ENCODE data around the gene BPNT1. TPM values are rescaled to one million over a fixed set of nuclear protein-coding genes. Genes with fewer than 3 reads are reported as not detected.

Gene BPNT1
- total and polyA plus RNA-seq, 4 donors: 11.5 to 16.4 (median 12.6) TPM

- Histone ChIP-seq H3K9ac (ENCODE audit: low read depth in 1 of 2, low read length in 2 of 2) (no peak overlapping the region), H3K9me3 (ENCODE audit: control insufficient read depth in 4 of 4, low read length in 3 of 4) (no peaks in the 10 kb centered on the region), H3K4me3 (ENCODE audit: low read depth in 1 of 3, low read length in 3 of 3) (no peak overlapping the region), H3K4me1 (ENCODE audit: control insufficient read depth in 4 of 4, insufficient read depth in 4 of 4, low read length in 3 of 4) (no peaks in the 10 kb centered on the region), H3K27ac (ENCODE audit: low read depth in 1 of 2, low read length in 2 of 2) (no peak overlapping the region), H3K36me3 (ENCODE audit: control insufficient read depth in 4 of 4, insufficient read depth in 3 of 4, low read depth in 1 of 4, low read length in 3 of 4) (peaks cover 2 to 50% (median 34%) of the 10 kb centered on the region in 4 donors), H3K27me3 (ENCODE audit: control insufficient read depth in 4 of 4, insufficient read depth in 4 of 4, low read length in 3 of 4) (no peaks in the 10 kb centered on the region)
- DNase-seq (ENCODE audit: low spot score): no peak
- no peak for TF ChIP-seq ZBTB33 (IDR thresholded peaks at IDR 0.05)
- no peak for TF ChIP-seq RAD21 (IDR thresholded peaks at IDR 0.05)
- WGBS: 98% methylated on average over 6 of the region's 6 CpGs
These were observed 27.0 kb downstream of the BPNT1 start for GRCh38 chr1:220062629-220063028.

- 97% methylated on average over 3 of the region's 3 CpGs for WGBS
- Histone ChIP-seq H3K27me3 (ENCODE audit: control insufficient read depth in 4 of 4, insufficient read depth in 4 of 4, low read length in 3 of 4) (no peaks in the 10 kb centered on the region), H3K36me3 (ENCODE audit: control insufficient read depth in 4 of 4, insufficient read depth in 3 of 4, low read depth in 1 of 4, low read length in 3 of 4) (peaks cover 0 to 39% (median 26%) of the 10 kb centered on the region in 4 donors)
These were observed 28.7 kb downstream of the BPNT1 start for GRCh38 chr1:220060876-220061275.

GRCh38 chr1:220056374-220056773, 33.2 kb downstream of the BPNT1 start:
- H3K4me1 ChIP-seq (ENCODE audit: control insufficient read depth in 4 of 4, insufficient read depth in 4 of 4, low read length in 3 of 4): no peaks in the 10 kb centered on the region
- peaks cover 0 to 10% (median 6%) of the 10 kb centered on the region in 4 donors for H3K36me3 ChIP-seq (ENCODE audit: control insufficient read depth in 4 of 4, insufficient read depth in 3 of 4, low read depth in 1 of 4, low read length in 3 of 4)
- no peak for DNase-seq (ENCODE audit: low spot score)
- no peak overlapping the region for H3K27ac ChIP-seq (ENCODE audit: low read depth in 1 of 2, low read length in 2 of 2)
- TF ChIP-seq CTCF (IDR thresholded peaks at IDR 0.05; ENCODE audit: low read depth, low read length, missing input control) (no peak), RAD21 (IDR thresholded peaks at IDR 0.05) (no peak), HNF4A (conservative IDR thresholded peaks at IDR 0.05) (no peak), MAX (IDR thresholded peaks at IDR 0.05) (no peak), RXRA (IDR thresholded peaks at IDR 0.05) (no peak), JUND (IDR thresholded peaks at IDR 0.05) (no peak), YY1 (IDR thresholded peaks at IDR 0.05) (no peak), ATF3 (IDR thresholded peaks at IDR 0.05) (no peak), REST (IDR thresholded peaks at IDR 0.05) (no peak), NR2F2 (IDR thresholded peaks at IDR 0.05) (no peak), FOXA2 (IDR thresholded peaks at IDR 0.05) (no peak), HNF4G (IDR thresholded peaks at IDR 0.05) (no peak), EGR1 (IDR thresholded peaks at IDR 0.05; ENCODE audit: low read depth in 2 of 2) (no peak), TAF1 (conservative IDR thresholded peaks at IDR 0.05) (no peak), FOXA1 (IDR thresholded peaks at IDR 0.05) (no peak), ZBTB33 (IDR thresholded peaks at IDR 0.05) (no peak), GABPA (IDR thresholded peaks at IDR 0.05 in 1 of 2, conservative IDR thresholded peaks at IDR 0.05 in 1 of 2) (no peak)
- no peak overlapping the region for H3K9ac ChIP-seq (ENCODE audit: low read depth in 1 of 2, low read length in 2 of 2)
- H3K9me3 ChIP-seq (ENCODE audit: control insufficient read depth in 4 of 4, low read length in 3 of 4): no peaks in the 10 kb centered on the region
- WGBS: 99% methylated on average over 1 of the region's 1 CpG
- no peaks in the 10 kb centered on the region for H3K27me3 ChIP-seq (ENCODE audit: control insufficient read depth in 4 of 4, insufficient read depth in 4 of 4, low read length in 3 of 4)
- H3K4me3 ChIP-seq (ENCODE audit: low read depth in 1 of 3, low read length in 3 of 3): no peak overlapping the region

More at GRCh38 chr1:220060876-220061275, 28.7 kb downstream of the BPNT1 start:
- no peak overlapping the region for H3K27ac ChIP-seq (ENCODE audit: low read depth in 1 of 2, low read length in 2 of 2)
- TF ChIP-seq JUND (IDR thresholded peaks at IDR 0.05): no peak
- no peak for DNase-seq (ENCODE audit: low spot score)
- no peak overlapping the region for H3K9ac ChIP-seq (ENCODE audit: low read depth in 1 of 2, low read length in 2 of 2)
- no peaks in the 10 kb centered on the region for H3K9me3 ChIP-seq (ENCODE audit: control insufficient read depth in 4 of 4, low read length in 3 of 4)
- no peak overlapping the region for H3K4me3 ChIP-seq (ENCODE audit: low read depth in 1 of 3, low read length in 3 of 3)
- no peaks in the 10 kb centered on the region for H3K4me1 ChIP-seq (ENCODE audit: control insufficient read depth in 4 of 4, insufficient read depth in 4 of 4, low read length in 3 of 4)
